HEK293 (cell line): ENCODE data around the gene MBP.

Source experiments
- CTCF ChIA-PET: fragments of 350-600 bp; formaldehyde crosslinking; extraction: SDS; loops from one replicate; lab custom pipeline; 2021; ENCODE audit warnings: antibody characterized with exemption; lab: Yijun Ruan, JAX
- POLR2A ChIA-PET: fragments of 300-600 bp; formaldehyde crosslinking; extraction: SDS; loops from one replicate; lab custom pipeline; 2020; ENCODE audit warnings: antibody characterized with exemption, inconsistent platforms; lab: Yijun Ruan, JAX
- H3K27ac ChIP-seq: fragments of 200-500 bp; sonication (Bioruptor generic); 2 replicates; pipeline ENCODE4 v1.5.1; 2014; ENCODE audit warnings: low read depth, low read length, control low read depth, inconsistent platforms; ENCODE audit errors: extremely low read depth
- H3K36me3 ChIP-seq, 2 experiments: fragments of 200-500 bp in 1 of 2; sonication (Bioruptor generic) in 1 of 2; 1 replicate in 1 of 2; 2 replicates in 1 of 2; pipeline ENCODE4 v1.5.1; 2014 to 2017; ENCODE audit warnings: inconsistent platforms in 2 of 2, low read length in 2 of 2; ENCODE audit not compliant: control insufficient read depth in 2 of 2, insufficient read depth in 1 of 2
- H3K4me1 ChIP-seq: fragments of 200-500 bp; sonication (Bioruptor generic); 2 replicates; pipeline ENCODE4 v1.5.1; 2014; ENCODE audit warnings: mild to moderate bottlenecking, low read length, inconsistent platforms; ENCODE audit not compliant: control insufficient read depth, insufficient read depth
- H3K4me3 ChIP-seq: 2 replicates; pipeline ENCODE4 v1.5.1; 2011; ENCODE audit warnings: low read depth, mild to moderate bottlenecking, control low read depth, low read length, moderate library complexity
- H3K9me3 ChIP-seq: fragments of 200-500 bp; sonication (Bioruptor generic); 2 replicates; pipeline ENCODE4 v1.5.1; 2014; ENCODE audit warnings: low read depth, low read length, inconsistent platforms; ENCODE audit not compliant: control insufficient read depth, insufficient read depth
- GLI4 ChIP-seq: fragments of 450-650 bp; formaldehyde crosslinking; IDR thresholded peaks from 2 replicates; pipeline ENCODE4 v1.5.1; 2016; ENCODE audit warnings: missing biosample characterization, missing genetic modification characterization
- HOXA7 ChIP-seq: sonication (generic); formaldehyde crosslinking; IDR thresholded peaks from 2 replicates; pipeline ENCODE4 v1.8.1; 2022; ENCODE audit warnings: missing genetic modification reagents, borderline replicate concordance
- HOXC10 ChIP-seq: sonication (generic); formaldehyde crosslinking; IDR thresholded peaks from 2 replicates; pipeline ENCODE4 v1.8.1; 2023; ENCODE audit warnings: mild to moderate bottlenecking, missing genetic modification reagents
- MEIS1 ChIP-seq: sonication (generic); formaldehyde crosslinking; IDR thresholded peaks from 2 replicates; pipeline ENCODE4 v1.8.1; 2022; ENCODE audit warnings: missing genetic modification reagents, mild to moderate bottlenecking, borderline replicate concordance
- OSR2 ChIP-seq: fragments of 450-650 bp; formaldehyde crosslinking; IDR thresholded peaks from 2 replicates; pipeline ENCODE4 v1.5.1; 2016; ENCODE audit warnings: missing biosample characterization, missing genetic modification characterization
- REPIN1 ChIP-seq: fragments of 450-650 bp; formaldehyde crosslinking; IDR thresholded peaks from 2 replicates; pipeline ENCODE4 v1.5.1; 2017; ENCODE audit warnings: missing biosample characterization, missing genetic modification characterization, low read depth
- SALL2 ChIP-seq: fragments of 450-650 bp; formaldehyde crosslinking; IDR thresholded peaks from 2 replicates; pipeline ENCODE4 v1.5.0; 2017; ENCODE audit warnings: missing biosample characterization, mild to moderate bottlenecking, missing genetic modification characterization, borderline replicate concordance
- ZBTB17 ChIP-seq: fragments of 450-650 bp; formaldehyde crosslinking; IDR thresholded peaks from 2 replicates; pipeline ENCODE4 v1.5.1; 2016; ENCODE audit warnings: missing biosample characterization, missing genetic modification characterization
- ZEB2 ChIP-seq: fragments of 450-650 bp; formaldehyde crosslinking; IDR thresholded peaks from 2 replicates; pipeline ENCODE4 v1.5.1; 2016; ENCODE audit warnings: missing biosample characterization, missing genetic modification characterization
- ZNF114 ChIP-seq: fragments of 450-650 bp; formaldehyde crosslinking; IDR thresholded peaks from 2 replicates; pipeline ENCODE4 v1.5.0; 2017; ENCODE audit warnings: missing biosample characterization, missing genetic modification characterization
- ZNF157 ChIP-seq: fragments of 450-650 bp; formaldehyde crosslinking; IDR thresholded peaks from 2 replicates; pipeline ENCODE4 v1.5.1; 2016; ENCODE audit warnings: missing biosample characterization, missing genetic modification characterization
- ZNF169 ChIP-seq: fragments of 450-650 bp; formaldehyde crosslinking; IDR thresholded peaks from 2 replicates; pipeline ENCODE4 v1.5.1; 2016; ENCODE audit warnings: missing biosample characterization, missing genetic modification characterization
- ZNF174 ChIP-seq: fragments of 450-650 bp; formaldehyde crosslinking; IDR thresholded peaks from 2 replicates; pipeline ENCODE4 v1.5.0; 2017; ENCODE audit warnings: missing biosample characterization, mild to moderate bottlenecking, missing genetic modification characterization
- ZNF2 ChIP-seq: fragments of 450-650 bp; formaldehyde crosslinking; IDR thresholded peaks from 2 replicates; pipeline ENCODE4 v1.5.1; 2016; ENCODE audit warnings: missing biosample characterization, missing genetic modification characterization
- ZNF211 ChIP-seq: fragments of 450-650 bp; formaldehyde crosslinking; IDR thresholded peaks from 2 replicates; pipeline ENCODE4 v1.5.1; 2016; ENCODE audit warnings: low read depth, missing biosample characterization, missing genetic modification characterization
- ZNF248 ChIP-seq: fragments of 450-650 bp; formaldehyde crosslinking; IDR thresholded peaks from 2 replicates; pipeline ENCODE4 v1.5.1; 2017; ENCODE audit warnings: missing biosample characterization, missing genetic modification characterization
- ZNF324 ChIP-seq: fragments of 450-650 bp; formaldehyde crosslinking; IDR thresholded peaks from 2 replicates; pipeline ENCODE4 v1.5.1; 2016; ENCODE audit warnings: missing biosample characterization, missing genetic modification characterization
- ZNF335 ChIP-seq: fragments of 450-650 bp; formaldehyde crosslinking; conservative IDR thresholded peaks from 2 replicates; pipeline ENCODE4 v1.5.1; 2016; ENCODE audit warnings: missing biosample characterization, missing genetic modification characterization
- ZNF37A ChIP-seq: fragments of 450-650 bp; IDR thresholded peaks from 2 replicates; pipeline ENCODE4 v1.5.1; 2018; ENCODE audit warnings: missing biosample characterization, missing genetic modification characterization
- ZNF530 ChIP-seq: fragments of 450-650 bp; formaldehyde crosslinking; IDR thresholded peaks from 2 replicates; pipeline ENCODE4 v1.5.1; 2016; ENCODE audit warnings: low read depth, missing biosample characterization, missing genetic modification characterization
- ZNF549 ChIP-seq: fragments of 450-650 bp; IDR thresholded peaks from 2 replicates; pipeline ENCODE4 v1.5.1; 2018; ENCODE audit warnings: missing biosample characterization, missing genetic modification characterization, mild to moderate bottlenecking, inconsistent platforms, moderate library complexity
- ZNF560 ChIP-seq: fragments of 450-650 bp; formaldehyde crosslinking; IDR thresholded peaks from 2 replicates; pipeline ENCODE4 v1.5.1; 2017; ENCODE audit warnings: missing biosample characterization, missing genetic modification characterization, borderline replicate concordance
- ZNF561 ChIP-seq: fragments of 450-650 bp; IDR thresholded peaks from 2 replicates; pipeline ENCODE4 v1.5.1; 2018; ENCODE audit warnings: missing biosample characterization, missing genetic modification characterization, borderline replicate concordance
- ZNF621 ChIP-seq: fragments of 450-650 bp; formaldehyde crosslinking; IDR thresholded peaks from 2 replicates; pipeline ENCODE4 v1.5.1; 2017; ENCODE audit warnings: missing biosample characterization, missing genetic modification characterization
- ZNF658 ChIP-seq: fragments of 450-650 bp; formaldehyde crosslinking; IDR thresholded peaks from 2 replicates; pipeline ENCODE4; 2016; ENCODE audit warnings: missing biosample characterization, missing genetic modification characterization
- ZNF792 ChIP-seq: fragments of 450-650 bp; formaldehyde crosslinking; IDR thresholded peaks from 2 replicates; pipeline ENCODE4 v1.5.1; 2016; ENCODE audit warnings: missing biosample characterization, missing genetic modification characterization
- TF ChIP-seq, protein P1 (sequence below): fragments of 450-650 bp; formaldehyde crosslinking; IDR thresholded peaks from 2 replicates; pipeline ENCODE4 v1.5.1; 2016; ENCODE audit warnings: missing biosample characterization, missing genetic modification characterization
- TF ChIP-seq, protein P2 (sequence below): fragments of 450-650 bp; formaldehyde crosslinking; IDR thresholded peaks from 2 replicates; pipeline ENCODE4 v1.5.1; 2016; ENCODE audit warnings: missing biosample characterization, missing genetic modification characterization, borderline replicate concordance
- TF ChIP-seq, protein P3 (sequence below): sonication (generic); formaldehyde crosslinking; IDR thresholded peaks from 2 replicates; pipeline ENCODE4 v1.8.1; 2022; ENCODE audit warnings: mild to moderate bottlenecking, moderate library complexity, missing genetic modification reagents
- TF ChIP-seq, protein P4 (sequence below): fragments of 450-650 bp; formaldehyde crosslinking; IDR thresholded peaks from 2 replicates; pipeline ENCODE4 v1.5.1; 2016; ENCODE audit warnings: missing biosample characterization, missing genetic modification characterization
- TF ChIP-seq, protein P5 (sequence below): fragments of 450-650 bp; formaldehyde crosslinking; IDR thresholded peaks from 2 replicates; pipeline ENCODE4 v1.5.1; 2016; ENCODE audit warnings: missing biosample characterization, missing genetic modification characterization

The MBP gene

DNA sequence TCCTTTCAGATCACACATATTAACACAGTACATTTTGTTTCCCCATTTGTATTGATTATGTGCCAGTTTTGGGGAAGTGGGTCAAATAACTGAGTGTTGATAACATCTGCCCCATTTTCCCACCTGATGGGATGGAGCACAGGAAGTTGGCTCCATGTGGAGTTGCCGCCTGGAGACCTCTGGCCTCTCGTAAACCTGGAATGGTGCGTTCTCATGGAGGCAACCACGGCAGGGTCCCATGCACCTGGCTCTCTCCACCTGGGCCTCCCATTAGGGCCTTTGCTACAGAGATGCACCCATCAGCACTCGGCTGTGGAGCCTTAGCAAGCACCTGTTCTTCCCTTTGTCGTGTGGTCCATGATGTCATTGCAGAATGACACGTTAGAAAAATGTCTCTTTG is 130.6 kb downstream of the MBP start (continued):
- TF ChIP-seq, protein P1, sequence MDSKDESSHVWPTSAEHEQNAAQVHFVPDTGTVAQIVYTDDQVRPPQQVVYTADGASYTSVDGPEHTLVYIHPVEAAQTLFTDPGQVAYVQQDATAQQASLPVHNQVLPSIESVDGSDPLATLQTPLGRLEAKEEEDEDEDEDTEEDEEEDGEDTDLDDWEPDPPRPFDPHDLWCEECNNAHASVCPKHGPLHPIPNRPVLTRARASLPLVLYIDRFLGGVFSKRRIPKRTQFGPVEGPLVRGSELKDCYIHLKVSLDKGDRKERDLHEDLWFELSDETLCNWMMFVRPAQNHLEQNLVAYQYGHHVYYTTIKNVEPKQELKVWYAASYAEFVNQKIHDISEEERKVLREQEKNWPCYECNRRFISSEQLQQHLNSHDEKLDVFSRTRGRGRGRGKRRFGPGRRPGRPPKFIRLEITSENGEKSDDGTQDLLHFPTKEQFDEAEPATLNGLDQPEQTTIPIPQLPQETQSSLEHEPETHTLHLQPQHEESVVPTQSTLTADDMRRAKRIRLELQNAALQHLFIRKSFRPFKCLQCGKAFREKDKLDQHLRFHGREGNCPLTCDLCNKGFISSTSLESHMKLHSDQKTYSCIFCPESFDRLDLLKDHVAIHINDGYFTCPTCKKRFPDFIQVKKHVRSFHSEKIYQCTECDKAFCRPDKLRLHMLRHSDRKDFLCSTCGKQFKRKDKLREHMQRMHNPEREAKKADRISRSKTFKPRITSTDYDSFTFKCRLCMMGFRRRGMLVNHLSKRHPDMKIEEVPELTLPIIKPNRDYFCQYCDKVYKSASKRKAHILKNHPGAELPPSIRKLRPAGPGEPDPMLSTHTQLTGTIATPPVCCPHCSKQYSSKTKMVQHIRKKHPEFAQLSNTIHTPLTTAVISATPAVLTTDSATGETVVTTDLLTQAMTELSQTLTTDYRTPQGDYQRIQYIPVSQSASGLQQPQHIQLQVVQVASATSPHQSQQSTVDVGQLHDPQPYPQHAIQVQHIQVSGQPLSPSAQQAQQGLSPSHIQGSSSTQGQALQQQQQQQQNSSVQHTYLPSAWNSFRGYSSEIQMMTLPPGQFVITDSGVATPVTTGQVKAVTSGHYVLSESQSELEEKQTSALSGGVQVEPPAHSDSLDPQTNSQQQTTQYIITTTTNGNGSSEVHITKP (tag by site-specific recombination): no peak
- TF ChIP-seq HOXC10 (no peak), ZNF248 (tag by site-specific recombination) (no peak), ZNF530 (tag by site-specific recombination) (no peak), ZNF211 (tag by site-specific recombination) (no peak), ZEB2 (tag by site-specific recombination) (no peak), ZBTB17 (no peak), GLI4 (tag by site-specific recombination) (no peak), ZNF560 (tag by site-specific recombination) (no peak), ZNF174 (tag by site-specific recombination) (no peak), ZNF324 (tag by site-specific recombination) (no peak), ZNF621 (no peak)
- TF ChIP-seq, protein P2, sequence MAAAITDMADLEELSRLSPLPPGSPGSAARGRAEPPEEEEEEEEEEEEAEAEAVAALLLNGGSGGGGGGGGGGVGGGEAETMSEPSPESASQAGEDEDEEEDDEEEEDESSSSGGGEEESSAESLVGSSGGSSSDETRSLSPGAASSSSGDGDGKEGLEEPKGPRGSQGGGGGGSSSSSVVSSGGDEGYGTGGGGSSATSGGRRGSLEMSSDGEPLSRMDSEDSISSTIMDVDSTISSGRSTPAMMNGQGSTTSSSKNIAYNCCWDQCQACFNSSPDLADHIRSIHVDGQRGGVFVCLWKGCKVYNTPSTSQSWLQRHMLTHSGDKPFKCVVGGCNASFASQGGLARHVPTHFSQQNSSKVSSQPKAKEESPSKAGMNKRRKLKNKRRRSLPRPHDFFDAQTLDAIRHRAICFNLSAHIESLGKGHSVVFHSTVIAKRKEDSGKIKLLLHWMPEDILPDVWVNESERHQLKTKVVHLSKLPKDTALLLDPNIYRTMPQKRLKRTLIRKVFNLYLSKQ (tag by site-specific recombination): no peak

DNA sequence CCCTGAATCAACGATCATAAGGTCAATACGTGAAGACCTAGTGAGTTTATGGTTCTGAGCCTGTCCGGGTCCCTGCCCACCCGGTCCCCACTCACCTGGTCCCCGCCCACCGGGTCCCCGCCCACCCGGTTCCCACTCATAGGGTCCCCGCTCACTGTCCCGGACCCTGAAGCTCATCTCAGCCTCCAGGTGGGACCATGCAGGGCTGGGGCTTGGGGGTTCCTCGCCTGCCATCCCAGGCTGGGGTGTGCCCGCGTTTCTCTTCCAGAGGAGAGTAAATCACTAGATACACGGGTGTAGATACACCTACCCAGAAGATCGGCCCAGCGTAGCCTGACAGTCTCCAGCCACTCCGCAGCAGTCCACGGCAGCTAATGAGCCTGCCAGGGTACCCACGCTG is 131.5 kb downstream of the MBP start:
- no peaks in the 10 kb centered on the region for H3K9me3 ChIP-seq
- ChIA-PET CTCF (interaction anchor here (0.5 to 3.5 kb wide), 33 partner anchors 8 to 697 kb away, joined by 3 to 40 read pairs (median 5); no protein-coding TSS in a partner anchor), POLR2A (no interaction called here)
- TF ChIP-seq, protein P3, sequence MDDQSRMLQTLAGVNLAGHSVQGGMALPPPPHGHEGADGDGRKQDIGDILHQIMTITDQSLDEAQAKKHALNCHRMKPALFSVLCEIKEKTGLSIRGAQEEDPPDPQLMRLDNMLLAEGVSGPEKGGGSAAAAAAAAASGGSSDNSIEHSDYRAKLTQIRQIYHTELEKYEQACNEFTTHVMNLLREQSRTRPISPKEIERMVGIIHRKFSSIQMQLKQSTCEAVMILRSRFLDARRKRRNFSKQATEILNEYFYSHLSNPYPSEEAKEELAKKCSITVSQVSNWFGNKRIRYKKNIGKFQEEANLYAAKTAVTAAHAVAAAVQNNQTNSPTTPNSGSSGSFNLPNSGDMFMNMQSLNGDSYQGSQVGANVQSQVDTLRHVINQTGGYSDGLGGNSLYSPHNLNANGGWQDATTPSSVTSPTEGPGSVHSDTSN: no peak
- no peak for TF ChIP-seq ZNF114 (tag by site-specific recombination)
- no peak for TF ChIP-seq ZNF561 (tag by site-specific recombination)
- TF ChIP-seq MEIS1 (CRISPR knock-in tag): no peak
- TF ChIP-seq, protein P4, sequence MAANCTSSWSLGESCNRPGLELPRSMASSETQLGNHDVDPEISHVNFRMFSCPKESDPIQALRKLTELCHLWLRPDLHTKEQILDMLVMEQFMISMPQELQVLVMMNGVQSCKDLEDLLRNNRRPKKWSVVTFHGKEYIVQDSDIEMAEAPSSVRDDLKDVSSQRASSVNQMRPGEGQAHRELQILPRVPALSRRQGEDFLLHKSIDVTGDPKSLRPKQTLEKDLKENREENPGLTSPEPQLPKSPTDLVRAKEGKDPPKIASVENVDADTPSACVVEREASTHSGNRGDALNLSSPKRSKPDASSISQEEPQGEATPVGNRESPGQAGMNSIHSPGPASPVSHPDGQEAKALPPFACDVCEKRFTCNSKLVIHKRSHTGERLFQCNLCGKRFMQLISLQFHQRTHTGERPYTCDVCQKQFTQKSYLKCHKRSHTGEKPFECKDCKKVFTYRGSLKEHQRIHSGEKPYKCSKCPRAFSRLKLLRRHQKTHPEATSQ (tag by site-specific recombination): no peak
- TF ChIP-seq OSR2 (tag by site-specific recombination): no peak
- no peak for TF ChIP-seq ZNF658
- no peak for TF ChIP-seq REPIN1
- TF ChIP-seq ZNF335 (tag by site-specific recombination): no peak
- no peak for TF ChIP-seq ZNF169
- TF ChIP-seq ZNF2 (tag by site-specific recombination): no peak
- TF ChIP-seq ZNF324 (tag by site-specific recombination): no peak
- TF ChIP-seq, protein P5, sequence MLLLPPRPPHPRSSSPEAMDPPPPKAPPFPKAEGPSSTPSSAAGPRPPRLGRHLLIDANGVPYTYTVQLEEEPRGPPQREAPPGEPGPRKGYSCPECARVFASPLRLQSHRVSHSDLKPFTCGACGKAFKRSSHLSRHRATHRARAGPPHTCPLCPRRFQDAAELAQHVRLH: no peak
- TF ChIP-seq ZNF549: no peak
- no peak for TF ChIP-seq ZNF157 (tag by site-specific recombination)
- no peak for TF ChIP-seq HOXA7 (CRISPR knock-in tag)
- no peak for TF ChIP-seq ZNF37A
- TF ChIP-seq SALL2 (tag by site-specific recombination): no peak
- TF ChIP-seq ZNF792 (tag by site-specific recombination): no peak
- no peaks in the 10 kb centered on the region for H3K4me1 ChIP-seq
- H3K4me3 ChIP-seq: no peak overlapping the region
- H3K27ac ChIP-seq: no peak overlapping the region
- no peaks in the 10 kb centered on the region for H3K36me3 ChIP-seq
